Measurements from ENCODE around the gene CTNS.
"Not testable (repeated sequence)": the region's sequence is repeated elsewhere in the genome, so short reads cannot be mapped to it uniquely, and the experiment has no call there.

Gene CTNS

GRCh38 chr17:3693141-3693540, 56.6 kb downstream of the CTNS start:
- no peak overlapping the region for H3K4me3 ChIP-seq (ENCODE audit: insufficient read depth, low read depth, low read length, poor library complexity, severe bottlenecking)
- H3K36me3 ChIP-seq (ENCODE audit: control insufficient read depth, insufficient read depth, low read length) = peaks cover 19% of the 10 kb centered on the region
- H3K9me3 ChIP-seq (ENCODE audit: control insufficient read depth, low read length) = no peaks in the 10 kb centered on the region
- DNase-seq = no peak
- H3K27ac ChIP-seq (ENCODE audit: insufficient read depth, low read length, poor library complexity, severe bottlenecking) = no peak overlapping the region
- H3K27me3 ChIP-seq (replicated peaks; ENCODE audit: control insufficient read depth, insufficient read depth, low read length, poor library complexity, severe bottlenecking) = no peaks in the 10 kb centered on the region
- peaks cover 12% of the 10 kb centered on the region for H3K4me1 ChIP-seq (ENCODE audit: control insufficient read depth, insufficient read depth, low read length, poor library complexity, severe bottlenecking)

GRCh38 chr17:3693829-3694231, 57.3 kb downstream of the CTNS start:
- H3K4me1 ChIP-seq (ENCODE audit: control insufficient read depth, insufficient read depth, low read length, poor library complexity, severe bottlenecking) = peaks cover 12% of the 10 kb centered on the region
- H3K4me3 ChIP-seq (ENCODE audit: insufficient read depth, low read depth, low read length, poor library complexity, severe bottlenecking) = no peak overlapping the region
- H3K27me3 ChIP-seq (replicated peaks; ENCODE audit: control insufficient read depth, insufficient read depth, low read length, poor library complexity, severe bottlenecking) = no peaks in the 10 kb centered on the region
- no peaks in the 10 kb centered on the region for H3K9me3 ChIP-seq (ENCODE audit: control insufficient read depth, low read length)
- DNase-seq = no peak
- H3K27ac ChIP-seq (ENCODE audit: insufficient read depth, low read length, poor library complexity, severe bottlenecking) = no peak overlapping the region
- H3K36me3 ChIP-seq (ENCODE audit: control insufficient read depth, insufficient read depth, low read length) = peaks cover 19% of the 10 kb centered on the region

DNA sequence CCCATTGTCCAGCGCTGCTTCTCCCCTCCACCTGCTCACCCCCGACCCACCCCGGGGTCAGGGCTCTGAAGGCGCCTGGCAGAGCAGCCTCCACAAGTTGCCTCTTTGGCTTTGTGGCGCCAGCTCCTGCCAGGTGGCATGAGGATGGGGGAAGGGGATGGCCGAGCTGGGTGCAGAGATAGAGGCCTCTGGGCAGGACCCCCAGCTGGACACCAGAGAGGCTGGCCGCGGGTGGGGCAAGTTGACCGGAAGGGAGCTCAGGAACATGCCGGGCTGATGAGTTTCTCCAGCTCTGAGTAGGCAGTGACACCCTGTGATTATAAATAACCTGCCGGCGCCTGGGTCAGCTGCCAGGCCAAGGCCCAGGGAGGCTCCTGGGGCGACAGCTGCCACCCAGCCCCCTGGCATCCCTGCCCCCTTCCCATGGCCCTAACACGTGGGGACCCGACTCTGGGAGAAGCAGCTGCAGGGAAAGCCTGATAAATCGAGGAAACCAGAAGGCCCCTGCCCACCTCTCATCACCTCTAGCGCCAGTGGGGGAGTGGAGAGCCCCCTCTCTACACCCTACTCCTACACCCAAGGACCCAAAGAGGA, 58.7 kb downstream of the CTNS start:
- Histone ChIP-seq H3K27ac (ENCODE audit: insufficient read depth, low read length, poor library complexity, severe bottlenecking) (peak overlapping the region; percentile 13), H3K27me3 (replicated peaks; ENCODE audit: control insufficient read depth, insufficient read depth, low read length, poor library complexity, severe bottlenecking) (no peaks in the 10 kb centered on the region), H3K4me3 (ENCODE audit: insufficient read depth, low read depth, low read length, poor library complexity, severe bottlenecking) (peak overlapping the region; percentile 72), H3K36me3 (ENCODE audit: control insufficient read depth, insufficient read depth, low read length) (peaks cover 13% of the 10 kb centered on the region), H3K9me3 (ENCODE audit: control insufficient read depth, low read length) (no peaks in the 10 kb centered on the region), H3K4me1 (ENCODE audit: control insufficient read depth, insufficient read depth, low read length, poor library complexity, severe bottlenecking) (peaks cover 12% of the 10 kb centered on the region)
- DNase-seq = no peak

- no peaks in the 10 kb centered on the region for H3K9me3 ChIP-seq (ENCODE audit: control insufficient read depth, low read length)
- H3K4me3 ChIP-seq (ENCODE audit: insufficient read depth, low read depth, low read length, poor library complexity, severe bottlenecking) = peak within 1 kb of the TSS; percentile 72
- H3K27ac ChIP-seq (ENCODE audit: insufficient read depth, low read length, poor library complexity, severe bottlenecking) = peak within 1 kb of the TSS; percentile 13
- H3K4me1 ChIP-seq (ENCODE audit: control insufficient read depth, insufficient read depth, low read length, poor library complexity, severe bottlenecking) = peaks cover 12% of the 10 kb centered on the region
- H3K27me3 ChIP-seq (replicated peaks; ENCODE audit: control insufficient read depth, insufficient read depth, low read length, poor library complexity, severe bottlenecking) = no peaks in the 10 kb centered on the region
- no peak for DNase-seq
- peaks cover 7% of the 10 kb centered on the region for H3K36me3 ChIP-seq (ENCODE audit: control insufficient read depth, insufficient read depth, low read length)
Observed at GRCh38 chr17:3695723-3696411, 59.3 kb downstream of the CTNS start, which contains the start of gene P2RX5. Gene P2RX5, minus strand, starts transcription at chr17:3696155. Its CDS starts 150 bp downstream, at chr17:3696005.

GRCh38 chr17:3697103-3697476, 60.5 kb downstream of the CTNS start:
- H3K9me3 ChIP-seq (ENCODE audit: control insufficient read depth, low read length) = no peaks in the 10 kb centered on the region
- no peaks in the 10 kb centered on the region for H3K36me3 ChIP-seq (ENCODE audit: control insufficient read depth, insufficient read depth, low read length)
- H3K4me1 ChIP-seq (ENCODE audit: control insufficient read depth, insufficient read depth, low read length, poor library complexity, severe bottlenecking) = peaks cover 12% of the 10 kb centered on the region
- no peaks in the 10 kb centered on the region for H3K27me3 ChIP-seq (replicated peaks; ENCODE audit: control insufficient read depth, insufficient read depth, low read length, poor library complexity, severe bottlenecking)
- no peak for DNase-seq
- H3K27ac ChIP-seq (ENCODE audit: insufficient read depth, low read length, poor library complexity, severe bottlenecking) = no peak overlapping the region
- no peak overlapping the region for H3K4me3 ChIP-seq (ENCODE audit: insufficient read depth, low read depth, low read length, poor library complexity, severe bottlenecking)

GRCh38 chr17:3698139-3698538, 61.6 kb downstream of the CTNS start:
- Histone ChIP-seq H3K27ac (ENCODE audit: insufficient read depth, low read length, poor library complexity, severe bottlenecking) (no peak overlapping the region), H3K36me3 (ENCODE audit: control insufficient read depth, insufficient read depth, low read length) (no peaks in the 10 kb centered on the region), H3K27me3 (replicated peaks; ENCODE audit: control insufficient read depth, insufficient read depth, low read length, poor library complexity, severe bottlenecking) (no peaks in the 10 kb centered on the region), H3K4me1 (ENCODE audit: control insufficient read depth, insufficient read depth, low read length, poor library complexity, severe bottlenecking) (peaks cover 12% of the 10 kb centered on the region), H3K4me3 (ENCODE audit: insufficient read depth, low read depth, low read length, poor library complexity, severe bottlenecking) (no peak overlapping the region), H3K9me3 (ENCODE audit: control insufficient read depth, low read length) (no peaks in the 10 kb centered on the region)
- no peak for DNase-seq

DNA sequence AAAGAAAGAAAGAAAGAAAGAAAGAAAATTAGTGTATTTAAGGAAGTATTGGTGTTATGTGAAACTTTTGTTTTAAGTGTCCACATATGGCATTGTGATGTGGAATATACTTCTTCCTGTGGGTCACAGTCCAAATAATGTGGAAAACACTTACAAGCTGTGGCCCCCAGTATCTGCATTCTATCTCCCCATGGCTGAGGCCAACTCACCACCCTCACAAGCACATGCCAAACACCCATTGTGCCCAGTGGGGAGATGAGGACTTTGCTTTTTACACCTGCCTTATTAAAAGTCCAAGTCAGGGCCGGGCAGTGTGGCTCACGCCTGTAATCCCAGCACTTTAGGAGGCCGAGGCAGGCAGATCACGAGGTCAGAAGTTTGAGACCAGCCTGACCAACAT, 63.4 kb downstream of the CTNS start:
- no peaks in the 10 kb centered on the region for H3K27me3 ChIP-seq (replicated peaks; ENCODE audit: control insufficient read depth, insufficient read depth, low read length, poor library complexity, severe bottlenecking)
- H3K27ac ChIP-seq (ENCODE audit: insufficient read depth, low read length, poor library complexity, severe bottlenecking) = no peak overlapping the region
- no peaks in the 10 kb centered on the region for H3K36me3 ChIP-seq (ENCODE audit: control insufficient read depth, insufficient read depth, low read length)
- no peaks in the 10 kb centered on the region for H3K9me3 ChIP-seq (ENCODE audit: control insufficient read depth, low read length)
- DNase-seq = no peak
- H3K4me1 ChIP-seq (ENCODE audit: control insufficient read depth, insufficient read depth, low read length, poor library complexity, severe bottlenecking) = peaks cover 8% of the 10 kb centered on the region
- H3K4me3 ChIP-seq (ENCODE audit: insufficient read depth, low read depth, low read length, poor library complexity, severe bottlenecking) = no peak overlapping the region

GRCh38 chr17:3702041-3702539, 65.5 kb downstream of the CTNS start:
- not testable (repeated sequence) for H3K27ac ChIP-seq (ENCODE audit: insufficient read depth, low read length, poor library complexity, severe bottlenecking); DNase-seq; H3K9me3 ChIP-seq (ENCODE audit: control insufficient read depth, low read length); H3K4me3 ChIP-seq (ENCODE audit: insufficient read depth, low read depth, low read length, poor library complexity, severe bottlenecking); H3K4me1 ChIP-seq (ENCODE audit: control insufficient read depth, insufficient read depth, low read length, poor library complexity, severe bottlenecking); H3K36me3 ChIP-seq (ENCODE audit: control insufficient read depth, insufficient read depth, low read length); H3K27me3 ChIP-seq (replicated peaks; ENCODE audit: control insufficient read depth, insufficient read depth, low read length, poor library complexity, severe bottlenecking)

DNA sequence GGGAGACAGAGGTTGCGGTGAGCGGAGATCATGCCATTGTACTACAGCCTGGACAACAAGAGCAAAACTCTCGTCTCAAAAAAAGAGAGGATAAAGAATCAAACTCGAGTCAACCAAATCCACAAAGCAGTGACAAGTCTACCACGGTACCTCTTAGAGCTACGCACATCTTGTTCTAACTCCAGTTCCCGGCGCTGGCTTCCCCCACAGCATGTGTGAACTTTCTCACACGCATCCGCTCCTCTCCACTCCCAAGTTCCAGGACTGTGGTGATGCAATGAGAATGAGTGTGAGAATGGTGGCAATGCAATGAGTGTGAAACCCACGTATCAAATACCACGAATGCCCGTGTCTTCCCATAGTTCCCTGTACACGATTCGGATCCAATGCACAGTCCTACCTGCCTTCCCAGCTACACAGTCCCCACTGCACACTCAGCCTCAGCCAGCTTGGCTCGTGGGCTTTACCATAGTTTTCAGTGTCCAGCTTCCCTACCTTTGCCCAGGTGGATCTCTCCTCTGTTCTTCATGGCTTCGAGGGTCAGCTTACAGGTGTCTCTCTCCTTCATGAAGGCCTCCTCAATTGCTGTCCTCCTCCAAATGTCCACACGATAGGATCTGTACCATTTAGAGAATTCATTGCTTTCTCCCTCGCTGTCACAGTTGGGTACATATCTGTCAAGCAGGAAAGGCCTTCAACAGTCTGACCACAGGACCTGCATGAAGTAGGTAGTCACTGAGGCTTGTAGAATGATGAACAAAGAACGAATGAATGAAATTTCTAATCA, 68.6 kb downstream of the CTNS start:
- H3K4me3 ChIP-seq (ENCODE audit: insufficient read depth, low read depth, low read length, poor library complexity, severe bottlenecking) = no peak overlapping the region
- no peaks in the 10 kb centered on the region for H3K27me3 ChIP-seq (replicated peaks; ENCODE audit: control insufficient read depth, insufficient read depth, low read length, poor library complexity, severe bottlenecking)
- no peaks in the 10 kb centered on the region for H3K9me3 ChIP-seq (ENCODE audit: control insufficient read depth, low read length)
- H3K36me3 ChIP-seq (ENCODE audit: control insufficient read depth, insufficient read depth, low read length) = no peaks in the 10 kb centered on the region
- no peaks in the 10 kb centered on the region for H3K4me1 ChIP-seq (ENCODE audit: control insufficient read depth, insufficient read depth, low read length, poor library complexity, severe bottlenecking)
- DNase-seq = no peak
- no peak overlapping the region for H3K27ac ChIP-seq (ENCODE audit: insufficient read depth, low read length, poor library complexity, severe bottlenecking)

DNA sequence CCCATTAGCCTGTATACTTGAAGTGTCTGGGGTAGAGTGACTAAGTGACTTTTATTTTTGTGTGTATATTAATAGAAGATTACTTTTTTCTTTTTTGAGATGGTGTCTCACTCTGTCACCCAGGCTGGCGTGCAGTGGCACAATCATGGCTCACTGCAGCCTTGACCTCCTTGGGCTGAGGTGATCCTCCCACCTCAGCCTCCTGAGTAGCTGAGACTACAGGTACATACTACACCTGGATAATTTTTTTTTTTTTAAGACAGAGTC, 69.1 kb downstream of the CTNS start:
- not testable (repeated sequence) for H3K4me1 ChIP-seq (ENCODE audit: control insufficient read depth, insufficient read depth, low read length, poor library complexity, severe bottlenecking); H3K9me3 ChIP-seq (ENCODE audit: control insufficient read depth, low read length); H3K36me3 ChIP-seq (ENCODE audit: control insufficient read depth, insufficient read depth, low read length); H3K27ac ChIP-seq (ENCODE audit: insufficient read depth, low read length, poor library complexity, severe bottlenecking); DNase-seq; H3K4me3 ChIP-seq (ENCODE audit: insufficient read depth, low read depth, low read length, poor library complexity, severe bottlenecking); H3K27me3 ChIP-seq (replicated peaks; ENCODE audit: control insufficient read depth, insufficient read depth, low read length, poor library complexity, severe bottlenecking)

Measured in effector memory CD4-positive, alpha-beta T cell (primary cell).